Adrenal gland (tissue), 5 donors: Measurements from ENCODE around the gene BMP5.

Source experiments
- POLR2A ChIP-seq, 2 donors: fragments of 450-650 bp; IDR thresholded peaks; one replicate each; pipeline ENCODE4 v1.6.1; 2017; ENCODE audit warnings: antibody characterized with exemption in 2 of 2, mild to moderate bottlenecking in 2 of 2, moderate library complexity in 1 of 2
- TF ChIP-seq, protein P1 (sequence below), 6 experiments: fragments of 450-650 bp in 4 of 6; fragments of 200-600 bp in 2 of 6; sonication (generic) in 1 of 6; IDR thresholded peaks; 1 replicate in 5 of 6; 2 replicates in 1 of 6; pipeline versions ENCODE4 v1.5.1 to v1.8.0; 2016 to 2021; ENCODE audit warnings: antibody characterized with exemption in 6 of 6, mild to moderate bottlenecking in 2 of 6, moderate library complexity in 1 of 6
- donor health status: DM: no; HTN: no; CAD: no.

DNA sequence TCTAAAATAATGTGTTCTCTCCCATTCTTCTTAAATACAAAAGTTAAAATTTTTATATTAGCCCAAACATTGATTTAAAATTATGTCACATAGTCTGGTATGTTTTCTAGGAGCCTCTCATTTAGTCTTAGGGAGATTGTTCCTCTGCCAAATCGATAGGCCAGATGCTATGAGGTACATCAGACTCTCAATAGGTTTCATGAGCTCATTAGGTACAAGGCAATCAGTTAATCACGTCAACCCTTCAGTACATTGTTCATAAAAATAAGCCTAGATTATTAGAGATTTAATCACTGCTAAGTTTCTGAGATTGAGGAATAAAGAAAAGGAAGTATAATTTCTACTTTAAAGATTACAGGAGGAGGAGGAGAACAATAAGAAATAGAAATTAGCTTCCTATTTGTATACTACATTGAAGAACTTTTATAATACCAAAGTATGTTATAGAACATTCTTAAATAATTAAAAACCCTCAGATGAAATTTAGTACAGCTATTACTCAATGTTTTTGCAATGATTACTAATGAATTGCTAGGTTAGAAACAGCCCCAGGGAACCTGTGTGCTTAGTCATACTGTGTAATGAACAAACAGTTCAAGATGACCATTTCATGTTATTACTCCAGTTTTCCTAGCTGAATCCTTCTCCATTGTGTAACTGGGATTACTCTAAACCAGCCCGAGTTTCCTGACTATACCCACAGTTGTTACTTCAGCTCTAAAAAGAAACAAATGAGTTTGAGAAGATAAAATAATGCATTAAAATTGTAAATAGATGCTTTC, 117.0 kb downstream of the BMP5 start:
- TF ChIP-seq, protein P1, sequence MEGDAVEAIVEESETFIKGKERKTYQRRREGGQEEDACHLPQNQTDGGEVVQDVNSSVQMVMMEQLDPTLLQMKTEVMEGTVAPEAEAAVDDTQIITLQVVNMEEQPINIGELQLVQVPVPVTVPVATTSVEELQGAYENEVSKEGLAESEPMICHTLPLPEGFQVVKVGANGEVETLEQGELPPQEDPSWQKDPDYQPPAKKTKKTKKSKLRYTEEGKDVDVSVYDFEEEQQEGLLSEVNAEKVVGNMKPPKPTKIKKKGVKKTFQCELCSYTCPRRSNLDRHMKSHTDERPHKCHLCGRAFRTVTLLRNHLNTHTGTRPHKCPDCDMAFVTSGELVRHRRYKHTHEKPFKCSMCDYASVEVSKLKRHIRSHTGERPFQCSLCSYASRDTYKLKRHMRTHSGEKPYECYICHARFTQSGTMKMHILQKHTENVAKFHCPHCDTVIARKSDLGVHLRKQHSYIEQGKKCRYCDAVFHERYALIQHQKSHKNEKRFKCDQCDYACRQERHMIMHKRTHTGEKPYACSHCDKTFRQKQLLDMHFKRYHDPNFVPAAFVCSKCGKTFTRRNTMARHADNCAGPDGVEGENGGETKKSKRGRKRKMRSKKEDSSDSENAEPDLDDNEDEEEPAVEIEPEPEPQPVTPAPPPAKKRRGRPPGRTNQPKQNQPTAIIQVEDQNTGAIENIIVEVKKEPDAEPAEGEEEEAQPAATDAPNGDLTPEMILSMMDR (IDR thresholded peaks at IDR 0.05), result no peak
- no peak for TF ChIP-seq POLR2A (IDR thresholded peaks at IDR 0.05)
